Lower lobe of right lung (tissue), 2 donors: ENCODE data around the gene FAM78B. TPM values are rescaled to one million over a fixed set of nuclear protein-coding genes. Genes with fewer than 3 reads are reported as not detected.

Experiments
- ATAC-seq, 2 donors: fragments of 200-7000 bp; cut with Tn5 transposase; one replicate each; pipeline ENCODE4 v1.9.1; 2020 to 2022; ENCODE audit warnings: mild to moderate bottlenecking in 2 of 2, moderate library complexity in 2 of 2
- DNase-seq: peaks from one replicate; pipeline ENCODE4 v3.0.0-alpha.2; 2020
- H3K27ac ChIP-seq: fragments of 200-600 bp; one replicate; pipeline ENCODE4 v1.8.0; 2022
- H3K27me3 ChIP-seq: fragments of 200-600 bp; one replicate; pipeline ENCODE4 v1.8.0; 2022; ENCODE audit warnings: low read depth
- H3K36me3 ChIP-seq: fragments of 200-600 bp; one replicate; pipeline ENCODE4 v1.8.0; 2022; ENCODE audit warnings: mild to moderate bottlenecking
- H3K4me1 ChIP-seq: fragments of 200-600 bp; one replicate; pipeline ENCODE4 v1.8.0; 2022
- H3K4me3 ChIP-seq: fragments of 200-600 bp; one replicate; pipeline ENCODE4 v1.8.0; 2022; ENCODE audit warnings: mild to moderate bottlenecking
- H3K9me3 ChIP-seq: fragments of 200-600 bp; one replicate; pipeline ENCODE4 v1.8.0; 2022
- CTCF ChIP-seq: fragments of 200-600 bp; IDR thresholded peaks from one replicate; pipeline ENCODE4 v1.8.0; 2022; ENCODE audit warnings: antibody characterized with exemption, mild to moderate bottlenecking
- intact Hi-C: fragments of 100-400 bp; cut with DNase I; formaldehyde crosslinking; loops from one replicate; pipeline ENCODE4 v1.11.0; 2022
- total RNA-seq: library from RNA; stranded (reverse); fragmentation: NEBNext Ultra II Directional; extraction: Animal tissue kit (Norgen Biotek cat#: 25700); gene quantifications from one replicate; pipeline ENCODE4 v1.2.1, GENCODE V29; 2021
- donor health status: DM: no; HTN: yes; CAD: no; lungs with severe emphysema.

FAM78B gene
- total RNA-seq, 1 donor from 2014 or later, result 0.95 TPM

GRCh38 chr1:166084613-166085012 is 82.2 kb downstream of the FAM78B start:
- no peak overlapping the region for H3K27ac ChIP-seq
- no peaks in the 10 kb centered on the region for H3K36me3 ChIP-seq
- TF ChIP-seq CTCF, result no peak
- no peaks in the 10 kb centered on the region for H3K4me1 ChIP-seq
- intact Hi-C loops, result no loop called here
- ATAC-seq, result no peak
- no peaks in the 10 kb centered on the region for H3K27me3 ChIP-seq
- H3K4me3 ChIP-seq, result no peak overlapping the region
- H3K9me3 ChIP-seq, result no peaks in the 10 kb centered on the region
- no peak for DNase-seq

- H3K4me1 ChIP-seq, result no peaks in the 10 kb centered on the region
- no peaks in the 10 kb centered on the region for H3K9me3 ChIP-seq
- H3K4me3 ChIP-seq, result no peak overlapping the region
- intact Hi-C loops, result no loop called here
- ATAC-seq (no peak), DNase-seq (no peak)
- no peaks in the 10 kb centered on the region for H3K36me3 ChIP-seq
- H3K27me3 ChIP-seq, result no peaks in the 10 kb centered on the region
- TF ChIP-seq CTCF, result no peak
- no peak overlapping the region for H3K27ac ChIP-seq
These were observed 82.9 kb downstream of the FAM78B start for GRCh38 chr1:166083887-166084286.

DNA sequence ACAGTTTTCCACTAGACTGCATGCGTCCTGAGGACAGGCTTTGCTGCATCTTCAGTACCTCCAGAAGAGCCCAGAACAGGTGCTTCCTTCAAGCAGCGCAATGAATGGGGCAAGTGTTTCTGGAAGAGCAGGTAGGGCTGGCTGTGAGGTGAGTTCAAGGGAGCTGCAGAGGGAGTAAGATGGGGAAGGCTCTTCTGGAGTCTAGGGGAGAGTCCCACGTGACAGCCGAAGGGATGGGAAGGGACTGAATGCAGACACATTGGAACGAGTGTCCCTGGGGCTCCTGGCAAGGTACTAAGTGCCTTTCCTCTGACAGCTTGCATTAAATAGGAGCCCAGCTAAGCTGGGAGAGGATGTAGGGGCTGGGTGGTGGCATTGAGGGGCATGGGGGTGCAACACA is 84.2 kb downstream of the FAM78B start:
- ATAC-seq (no peak), DNase-seq (no peak)
- TF ChIP-seq CTCF, result no peak
- H3K4me3 ChIP-seq, result no peak overlapping the region
- no peak overlapping the region for H3K27ac ChIP-seq
- intact Hi-C loops, result no loop called here
- no peaks in the 10 kb centered on the region for H3K36me3 ChIP-seq
- H3K4me1 ChIP-seq, result no peaks in the 10 kb centered on the region
- no peaks in the 10 kb centered on the region for H3K9me3 ChIP-seq
- H3K27me3 ChIP-seq, result no peaks in the 10 kb centered on the region

- H3K27ac ChIP-seq, result no peak overlapping the region
- no peaks in the 10 kb centered on the region for H3K36me3 ChIP-seq
- no peaks in the 10 kb centered on the region for H3K27me3 ChIP-seq
- no peak overlapping the region for H3K4me3 ChIP-seq
- no peaks in the 10 kb centered on the region for H3K4me1 ChIP-seq
- TF ChIP-seq CTCF, result no peak
- H3K9me3 ChIP-seq, result no peaks in the 10 kb centered on the region
- DNase-seq (no peak), ATAC-seq (no peak)
- intact Hi-C loops, result no loop called here
These were observed 85.6 kb downstream of the FAM78B start for GRCh38 chr1:166080967-166081870.

- H3K4me1 ChIP-seq, result no peaks in the 10 kb centered on the region
- ATAC-seq, result no peak
- no peaks in the 10 kb centered on the region for H3K9me3 ChIP-seq
- H3K27me3 ChIP-seq, result no peaks in the 10 kb centered on the region
- H3K27ac ChIP-seq, result no peak overlapping the region
- TF ChIP-seq CTCF, result no peak
- no peak overlapping the region for H3K4me3 ChIP-seq
- DNase-seq, result no peak
- intact Hi-C loops, result no loop called here
- H3K36me3 ChIP-seq, result no peaks in the 10 kb centered on the region
These were observed 86.4 kb downstream of the FAM78B start for GRCh38 chr1:166080277-166080966.
